HepG2 (cell line): ENCODE measurements around the gene SACS. TPM values are rescaled to one million over a fixed set of nuclear protein-coding genes. Genes with fewer than 3 reads are reported as not detected.

Experiments used
- HES4 ChIP-seq: sonication (generic); formaldehyde crosslinking; IDR thresholded peaks from 2 replicates; pipeline ENCODE4 v1.9.0; 2021; ENCODE audit warnings: mild to moderate bottlenecking, missing genetic modification reagents, borderline replicate concordance
- MAZ ChIP-seq, 2 experiments: sonication (generic) in 1 of 2; formaldehyde crosslinking in 1 of 2; IDR thresholded peaks; 2 replicates each; pipeline versions ENCODE4 v1.5.0 to v1.6.1; 2012 to 2020; ENCODE audit warnings: low read depth in 2 of 2, mild to moderate bottlenecking in 2 of 2, borderline replicate concordance in 1 of 2, improper control_type of control experiment in 1 of 2, low read length in 1 of 2, missing genetic modification reagents in 1 of 2, moderate library complexity in 1 of 2
- MEIS2 ChIP-seq: sonication (generic); formaldehyde crosslinking; IDR thresholded peaks from 2 replicates; pipeline ENCODE4 v1.9.0; 2021; ENCODE audit warnings: mild to moderate bottlenecking, missing genetic modification reagents
- NFE2L1 ChIP-seq: sonication (generic); formaldehyde crosslinking; IDR thresholded peaks from 2 replicates; pipeline ENCODE4 v1.4.0; 2020; ENCODE audit warnings: missing genetic modification reagents, mild to moderate bottlenecking, borderline replicate concordance
- PITX1 ChIP-seq: sonication (generic); formaldehyde crosslinking; IDR thresholded peaks from 2 replicates; pipeline ENCODE4 v1.5.1; 2020; ENCODE audit warnings: mild to moderate bottlenecking, missing genetic modification reagents
- REL ChIP-seq: sonication (generic); formaldehyde crosslinking; conservative IDR thresholded peaks from 2 replicates; pipeline ENCODE4 v1.8.0; 2022; ENCODE audit warnings: mild to moderate bottlenecking, missing genetic modification reagents, moderate library complexity
- SALL1 ChIP-seq: sonication (generic); formaldehyde crosslinking; IDR thresholded peaks from 2 replicates; pipeline ENCODE4 v1.8.0; 2022; ENCODE audit warnings: mild to moderate bottlenecking, missing genetic modification reagents
- SPEN ChIP-seq: sonication (generic); formaldehyde crosslinking; IDR thresholded peaks from 2 replicates; pipeline ENCODE4 v1.5.1; 2020; ENCODE audit warnings: low read depth, mild to moderate bottlenecking, missing genetic modification reagents
- STAG1 ChIP-seq: sonication (generic); formaldehyde crosslinking; IDR thresholded peaks from 2 replicates; pipeline ENCODE4 v1.4.0; 2020; ENCODE audit warnings: missing genetic modification reagents
- ZFX ChIP-seq: sonication (generic); formaldehyde crosslinking; IDR thresholded peaks from 2 replicates; pipeline ENCODE4 v1.4.0; 2020; ENCODE audit warnings: mild to moderate bottlenecking, low read depth, missing genetic modification reagents, moderate library complexity
- ZNF20 ChIP-seq: sonication (generic); formaldehyde crosslinking; IDR thresholded peaks from 2 replicates; pipeline ENCODE4 v1.4.0; 2020; ENCODE audit warnings: mild to moderate bottlenecking, moderate library complexity, missing genetic modification reagents
- ZSCAN20 ChIP-seq: sonication (generic); formaldehyde crosslinking; IDR thresholded peaks from 2 replicates; pipeline ENCODE4 v1.4.0; 2020; ENCODE audit warnings: missing genetic modification reagents, mild to moderate bottlenecking, borderline replicate concordance
- ZZZ3 ChIP-seq: sonication (generic); formaldehyde crosslinking; IDR thresholded peaks from 2 replicates; pipeline ENCODE4 v1.4.0; 2020; ENCODE audit warnings: missing genetic modification reagents, mild to moderate bottlenecking, borderline replicate concordance
- polyA plus RNA-seq, 8 experiments: library from polyadenylated mRNA; depleted of rRNA in 3 of 8; stranded (reverse) in 7 of 8; unstranded in 1 of 8; fragments of >200 nt; fragmentation: Illumina TruSeq in 4 of 8; extraction: Trizol in 4 of 8; gene quantifications; 2 replicates each; pipeline versions ENCODE4 v1.2.1 to v1.2.3, GENCODE V29; 2011 to 2016; ENCODE audit warnings: low read depth in 4 of 8, missing spikeins in 1 of 8, mixed read lengths in 1 of 8; ENCODE audit not compliant: insufficient read depth in 1 of 8
- total RNA-seq, 5 experiments: library from RNA; depleted of rRNA; stranded (reverse); fragments of >200 nt; fragmentation: Illumina TruSeq; extraction: Trizol; gene quantifications; 2 replicates each; pipeline ENCODE4 v1.2.3, GENCODE V29; 2016; ENCODE audit warnings: low read depth in 1 of 5
- TF ChIP-seq, protein P1 (sequence below): IDR thresholded peaks from 2 replicates; pipeline ENCODE4 v1.6.1; 2016; ENCODE audit warnings: missing biosample characterization, missing genetic modification reagents, low read depth
- TF ChIP-seq, protein P2 (sequence below): sonication (generic); formaldehyde crosslinking; IDR thresholded peaks from 2 replicates; pipeline ENCODE4 v1.9.0; 2022; ENCODE audit warnings: missing genetic modification reagents, mild to moderate bottlenecking, borderline replicate concordance
- TF ChIP-seq, protein P3 (sequence below): sonication (generic); formaldehyde crosslinking; IDR thresholded peaks from 2 replicates; pipeline ENCODE4 v1.8.0; 2022; ENCODE audit warnings: mild to moderate bottlenecking, missing genetic modification reagents; ENCODE audit not compliant: insufficient replicate concordance
- TF ChIP-seq, protein P4 (sequence below): IDR thresholded peaks from 2 replicates; pipeline ENCODE4 v1.6.1; 2016; ENCODE audit warnings: missing compliant biosample characterization, missing genetic modification reagents, borderline replicate concordance
- TF ChIP-seq, protein P5 (sequence below): sonication (generic); formaldehyde crosslinking; IDR thresholded peaks from 2 replicates; pipeline ENCODE4 v1.4.0; 2020; ENCODE audit warnings: missing genetic modification reagents

The SACS gene
- total and polyA plus RNA-seq, 2 of the 13 experiments (the other 11 are each of a cell fraction or from before 2014, with no cell fraction given) = 4.0 to 15.7 TPM

DNA sequence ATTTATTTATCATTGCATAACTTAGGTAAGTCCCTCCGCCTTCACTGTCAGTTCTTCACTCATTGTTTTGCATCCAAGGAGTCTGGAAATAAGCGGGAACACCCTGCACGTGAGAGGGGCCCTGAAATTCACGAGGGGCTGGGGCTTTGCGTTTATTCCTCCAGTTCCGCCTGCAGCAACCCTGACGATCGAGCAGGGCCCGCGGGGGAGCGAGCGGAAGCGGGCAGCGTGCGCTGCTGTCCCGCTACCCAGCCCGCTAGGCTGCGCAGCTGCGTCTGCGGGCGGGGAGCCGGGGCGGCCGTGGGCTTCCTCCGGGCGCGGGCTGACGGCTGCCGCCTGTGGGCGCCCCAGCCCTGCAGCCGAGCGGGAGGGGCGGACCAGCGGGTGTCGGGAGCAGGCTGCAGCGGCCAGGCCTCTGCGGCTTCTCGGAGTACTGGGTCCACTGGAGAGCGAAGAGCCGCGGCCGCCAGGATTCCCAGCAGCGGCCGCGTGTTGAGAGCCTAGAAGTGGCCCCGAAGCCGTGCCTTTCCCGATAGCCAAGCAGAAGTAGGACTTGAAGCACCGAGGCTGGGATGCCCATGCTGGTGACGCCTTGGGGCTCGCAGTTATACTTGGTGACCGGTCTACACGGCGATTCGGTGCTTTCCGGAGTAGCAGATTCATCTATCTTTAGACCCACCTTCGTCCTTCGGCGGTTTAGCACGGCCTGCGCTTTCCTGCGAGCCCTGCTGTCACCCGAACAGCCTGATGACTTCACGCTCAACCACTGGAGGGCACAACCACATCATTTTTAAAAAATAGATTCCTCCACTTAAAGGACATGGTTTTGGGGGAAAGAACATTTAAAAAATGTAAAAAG, 32.9 kb upstream of the SACS start (continued):
- TF ChIP-seq, protein P1, sequence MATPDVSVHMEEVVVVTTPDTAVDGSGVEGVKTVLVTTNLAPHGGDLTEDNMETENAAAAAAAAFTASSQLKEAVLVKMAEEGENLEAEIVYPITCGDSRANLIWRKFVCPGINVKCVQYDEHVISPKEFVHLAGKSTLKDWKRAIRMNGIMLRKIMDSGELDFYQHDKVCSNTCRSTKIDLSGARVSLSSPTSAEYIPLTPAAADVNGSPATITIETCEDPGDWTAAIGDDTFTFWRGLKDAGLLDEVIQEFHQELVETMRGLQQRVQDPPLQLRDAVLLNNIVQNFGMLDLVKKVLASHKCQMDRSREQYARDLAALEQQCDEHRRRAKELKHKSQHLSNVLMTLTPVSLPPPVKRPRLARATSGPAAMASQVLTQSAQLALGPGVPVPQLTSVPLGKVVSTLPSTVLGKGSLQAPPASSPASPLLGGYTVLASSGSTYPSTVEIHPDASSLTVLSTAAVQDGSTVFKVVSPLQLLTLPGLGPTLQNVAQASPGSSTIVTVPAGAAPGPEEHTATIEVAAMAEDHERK = no peak
- no peak for TF ChIP-seq ZZZ3 (CRISPR knock-in tag)
- no peak for TF ChIP-seq NFE2L1
- TF ChIP-seq, protein P2, sequence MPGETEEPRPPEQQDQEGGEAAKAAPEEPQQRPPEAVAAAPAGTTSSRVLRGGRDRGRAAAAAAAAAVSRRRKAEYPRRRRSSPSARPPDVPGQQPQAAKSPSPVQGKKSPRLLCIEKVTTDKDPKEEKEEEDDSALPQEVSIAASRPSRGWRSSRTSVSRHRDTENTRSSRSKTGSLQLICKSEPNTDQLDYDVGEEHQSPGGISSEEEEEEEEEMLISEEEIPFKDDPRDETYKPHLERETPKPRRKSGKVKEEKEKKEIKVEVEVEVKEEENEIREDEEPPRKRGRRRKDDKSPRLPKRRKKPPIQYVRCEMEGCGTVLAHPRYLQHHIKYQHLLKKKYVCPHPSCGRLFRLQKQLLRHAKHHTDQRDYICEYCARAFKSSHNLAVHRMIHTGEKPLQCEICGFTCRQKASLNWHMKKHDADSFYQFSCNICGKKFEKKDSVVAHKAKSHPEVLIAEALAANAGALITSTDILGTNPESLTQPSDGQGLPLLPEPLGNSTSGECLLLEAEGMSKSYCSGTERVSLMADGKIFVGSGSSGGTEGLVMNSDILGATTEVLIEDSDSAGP (CRISPR knock-in tag) = peak; percentile 54; the same call in 1 of the 2 replicates
- no peak for TF ChIP-seq ZNF20 (CRISPR knock-in tag)
- peak; percentile 51; the same call in 1 of the 2 replicates for TF ChIP-seq MEIS2
- TF ChIP-seq REL = 0 out of 2 replicates have a peak, but pooled peaks have one; percentile 48
- TF ChIP-seq, protein P3, sequence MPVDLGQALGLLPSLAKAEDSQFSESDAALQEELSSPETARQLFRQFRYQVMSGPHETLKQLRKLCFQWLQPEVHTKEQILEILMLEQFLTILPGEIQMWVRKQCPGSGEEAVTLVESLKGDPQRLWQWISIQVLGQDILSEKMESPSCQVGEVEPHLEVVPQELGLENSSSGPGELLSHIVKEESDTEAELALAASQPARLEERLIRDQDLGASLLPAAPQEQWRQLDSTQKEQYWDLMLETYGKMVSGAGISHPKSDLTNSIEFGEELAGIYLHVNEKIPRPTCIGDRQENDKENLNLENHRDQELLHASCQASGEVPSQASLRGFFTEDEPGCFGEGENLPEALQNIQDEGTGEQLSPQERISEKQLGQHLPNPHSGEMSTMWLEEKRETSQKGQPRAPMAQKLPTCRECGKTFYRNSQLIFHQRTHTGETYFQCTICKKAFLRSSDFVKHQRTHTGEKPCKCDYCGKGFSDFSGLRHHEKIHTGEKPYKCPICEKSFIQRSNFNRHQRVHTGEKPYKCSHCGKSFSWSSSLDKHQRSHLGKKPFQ (CRISPR knock-in tag) = no peak
- no peak for TF ChIP-seq PITX1 (CRISPR knock-in tag)
- TF ChIP-seq, protein P4, sequence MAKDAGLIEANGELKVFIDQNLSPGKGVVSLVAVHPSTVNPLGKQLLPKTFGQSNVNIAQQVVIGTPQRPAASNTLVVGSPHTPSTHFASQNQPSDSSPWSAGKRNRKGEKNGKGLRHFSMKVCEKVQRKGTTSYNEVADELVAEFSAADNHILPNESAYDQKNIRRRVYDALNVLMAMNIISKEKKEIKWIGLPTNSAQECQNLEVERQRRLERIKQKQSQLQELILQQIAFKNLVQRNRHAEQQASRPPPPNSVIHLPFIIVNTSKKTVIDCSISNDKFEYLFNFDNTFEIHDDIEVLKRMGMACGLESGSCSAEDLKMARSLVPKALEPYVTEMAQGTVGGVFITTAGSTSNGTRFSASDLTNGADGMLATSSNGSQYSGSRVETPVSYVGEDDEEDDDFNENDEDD = 0 out of 2 replicates have a peak, but pooled peaks have one; percentile 48
- TF ChIP-seq, protein P5, sequence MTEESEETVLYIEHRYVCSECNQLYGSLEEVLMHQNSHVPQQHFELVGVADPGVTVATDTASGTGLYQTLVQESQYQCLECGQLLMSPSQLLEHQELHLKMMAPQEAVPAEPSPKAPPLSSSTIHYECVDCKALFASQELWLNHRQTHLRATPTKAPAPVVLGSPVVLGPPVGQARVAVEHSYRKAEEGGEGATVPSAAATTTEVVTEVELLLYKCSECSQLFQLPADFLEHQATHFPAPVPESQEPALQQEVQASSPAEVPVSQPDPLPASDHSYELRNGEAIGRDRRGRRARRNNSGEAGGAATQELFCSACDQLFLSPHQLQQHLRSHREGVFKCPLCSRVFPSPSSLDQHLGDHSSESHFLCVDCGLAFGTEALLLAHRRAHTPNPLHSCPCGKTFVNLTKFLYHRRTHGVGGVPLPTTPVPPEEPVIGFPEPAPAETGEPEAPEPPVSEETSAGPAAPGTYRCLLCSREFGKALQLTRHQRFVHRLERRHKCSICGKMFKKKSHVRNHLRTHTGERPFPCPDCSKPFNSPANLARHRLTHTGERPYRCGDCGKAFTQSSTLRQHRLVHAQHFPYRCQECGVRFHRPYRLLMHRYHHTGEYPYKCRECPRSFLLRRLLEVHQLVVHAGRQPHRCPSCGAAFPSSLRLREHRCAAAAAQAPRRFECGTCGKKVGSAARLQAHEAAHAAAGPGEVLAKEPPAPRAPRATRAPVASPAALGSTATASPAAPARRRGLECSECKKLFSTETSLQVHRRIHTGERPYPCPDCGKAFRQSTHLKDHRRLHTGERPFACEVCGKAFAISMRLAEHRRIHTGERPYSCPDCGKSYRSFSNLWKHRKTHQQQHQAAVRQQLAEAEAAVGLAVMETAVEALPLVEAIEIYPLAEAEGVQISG = peak; percentile 81
- 0 out of 2 replicates have a peak, but pooled peaks have one; percentile 17 for TF ChIP-seq MAZ (IDR thresholded peaks at IDR 0.05; ENCODE audit: borderline replicate concordance, low read depth, low read length)
- TF ChIP-seq MAZ (CRISPR knock-in tag; IDR thresholded peaks at IDR 0.05; ENCODE audit: low read depth) = peak; percentile 74
- TF ChIP-seq STAG1 (CRISPR knock-in tag) = peak; percentile 82
- TF ChIP-seq SPEN (CRISPR knock-in tag) = peak; percentile 47
- TF ChIP-seq SALL1 = peak; percentile 27; the same call in 1 of the 2 replicates
- peak; percentile 71; the same call in 1 of the 2 replicates for TF ChIP-seq HES4 (CRISPR knock-in tag)
- TF ChIP-seq ZSCAN20 = 0 out of 2 replicates have a peak, but pooled peaks have one; percentile 50
- peak; percentile 72 for TF ChIP-seq ZFX (CRISPR knock-in tag)
